ENCODE measurements around the gene ARFGAP3.
A peak's percentile ranks its signal among the peaks of the same experiment; 100 is the strongest.

Gene ARFGAP3

DNA sequence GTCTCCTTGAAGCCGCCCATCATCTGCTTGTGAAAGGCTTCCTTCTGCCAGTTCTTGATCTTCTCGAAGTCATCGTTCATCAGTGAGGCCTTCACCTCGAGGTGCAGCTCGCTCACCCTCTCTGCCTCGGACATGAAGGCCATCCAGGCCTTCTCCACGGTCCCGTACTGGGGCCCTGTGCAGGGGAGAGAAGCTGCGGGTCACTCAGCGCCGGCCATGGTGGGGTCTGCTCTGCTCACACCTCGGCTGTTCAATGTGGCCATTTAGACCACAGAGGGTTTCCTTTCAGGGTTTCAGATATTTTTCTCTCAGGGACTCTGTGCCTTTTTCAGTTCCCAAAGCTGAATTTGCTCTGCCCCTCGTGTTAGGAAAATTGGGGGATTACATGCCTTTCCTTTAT, 33.9 kb upstream of the ARFGAP3 start:
- Mint-ChIP-seq H3K9me3 (no peaks in the 10 kb centered on the region), H3K4me1 (ENCODE audit: low read depth) (peaks cover 32% of the 10 kb centered on the region)

GRCh38 chr22:42889304-42889703, 32.2 kb upstream of the ARFGAP3 start:
- Mint-ChIP-seq H3K36me3 (ENCODE audit: low read depth) (peaks cover 54% of the 10 kb centered on the region), H3K4me1 (ENCODE audit: low read depth) (peaks cover 15% of the 10 kb centered on the region), H3K4me3 (no peak overlapping the region), H3K27me3 (no peaks in the 10 kb centered on the region), H3K9me3 (no peaks in the 10 kb centered on the region), H3K27ac (peak overlapping the region; percentile 73)
- DNase-seq = no peak

More for the DNA sequence above, 33.9 kb upstream of the ARFGAP3 start:
- Mint-ChIP-seq H3K27ac (no peak overlapping the region), H3K36me3 (ENCODE audit: low read depth) (peaks cover 41% of the 10 kb centered on the region), H3K27me3 (no peaks in the 10 kb centered on the region), H3K4me3 (no peak overlapping the region)
- no peak for DNase-seq

DNA sequence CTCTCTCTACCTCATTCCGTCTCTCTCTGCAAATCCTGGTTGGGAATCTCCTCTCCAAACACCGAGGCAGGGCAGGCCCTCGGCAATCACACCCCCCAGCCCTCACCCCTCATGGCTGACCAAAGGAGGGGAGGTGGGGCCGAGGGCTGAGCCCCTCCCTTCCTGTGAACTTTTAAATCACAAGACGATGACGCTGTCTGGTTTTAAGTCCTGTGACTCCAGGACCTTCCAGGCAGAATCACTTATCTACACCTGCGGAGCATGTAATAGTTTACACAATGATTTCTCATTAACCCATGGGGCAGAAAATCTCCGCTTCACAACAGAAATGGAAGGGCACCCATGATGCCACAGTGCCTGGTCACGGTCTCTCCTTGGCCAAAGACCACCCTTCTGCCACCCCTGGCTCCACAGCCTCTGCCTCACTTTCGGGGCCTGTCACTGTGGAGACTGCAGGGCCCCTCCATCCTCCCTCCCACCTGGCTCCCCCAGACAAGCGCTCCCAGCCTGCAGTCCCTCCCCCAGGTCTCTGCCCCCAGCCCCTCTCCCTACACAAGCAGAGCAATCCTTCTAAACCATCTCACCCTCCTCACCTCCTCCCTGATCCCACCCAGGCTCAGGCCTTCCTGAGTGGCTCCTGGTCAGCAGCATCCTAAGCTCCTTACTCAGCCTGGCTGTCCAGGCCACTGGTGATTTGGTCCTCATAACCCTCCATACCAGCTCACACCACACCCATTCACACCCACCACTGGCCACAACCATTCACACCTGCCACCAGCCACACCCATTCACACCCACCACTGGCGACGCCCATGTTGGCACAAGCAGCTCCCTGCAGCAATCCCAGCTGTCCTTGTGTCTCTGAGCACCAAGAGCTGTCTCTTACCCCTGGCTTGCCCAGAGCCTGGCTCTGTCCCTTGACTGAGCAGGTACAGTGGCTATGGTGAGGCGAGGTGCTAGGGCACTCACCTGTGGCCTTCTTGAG, 30.7 kb upstream of the ARFGAP3 start:
- H3K27me3 Mint-ChIP-seq = no peaks in the 10 kb centered on the region
- H3K9me3 Mint-ChIP-seq = no peaks in the 10 kb centered on the region
- H3K27ac Mint-ChIP-seq = peak overlapping the region; percentile 57
- H3K36me3 Mint-ChIP-seq (ENCODE audit: low read depth) = peaks cover 67% of the 10 kb centered on the region
- peaks cover 10% of the 10 kb centered on the region for H3K4me1 Mint-ChIP-seq (ENCODE audit: low read depth)
- no peak for DNase-seq
- H3K4me3 Mint-ChIP-seq = no peak overlapping the region

GRCh38 chr22:42887120-42887519, 30.0 kb upstream of the ARFGAP3 start:
- peaks cover 74% of the 10 kb centered on the region for H3K36me3 Mint-ChIP-seq (ENCODE audit: low read depth)
- no peaks in the 10 kb centered on the region for H3K27me3 Mint-ChIP-seq
- peaks cover 10% of the 10 kb centered on the region for H3K4me1 Mint-ChIP-seq (ENCODE audit: low read depth)
- H3K27ac Mint-ChIP-seq = no peak overlapping the region
- H3K4me3 Mint-ChIP-seq = no peak overlapping the region
- DNase-seq = no peak
- no peaks in the 10 kb centered on the region for H3K9me3 Mint-ChIP-seq

GRCh38 chr22:42885446-42885845, 28.4 kb upstream of the ARFGAP3 start:
- H3K36me3 Mint-ChIP-seq (ENCODE audit: low read depth) = peaks cover 73% of the 10 kb centered on the region
- H3K4me3 Mint-ChIP-seq = no peak overlapping the region
- H3K27ac Mint-ChIP-seq = no peak overlapping the region

DNA sequence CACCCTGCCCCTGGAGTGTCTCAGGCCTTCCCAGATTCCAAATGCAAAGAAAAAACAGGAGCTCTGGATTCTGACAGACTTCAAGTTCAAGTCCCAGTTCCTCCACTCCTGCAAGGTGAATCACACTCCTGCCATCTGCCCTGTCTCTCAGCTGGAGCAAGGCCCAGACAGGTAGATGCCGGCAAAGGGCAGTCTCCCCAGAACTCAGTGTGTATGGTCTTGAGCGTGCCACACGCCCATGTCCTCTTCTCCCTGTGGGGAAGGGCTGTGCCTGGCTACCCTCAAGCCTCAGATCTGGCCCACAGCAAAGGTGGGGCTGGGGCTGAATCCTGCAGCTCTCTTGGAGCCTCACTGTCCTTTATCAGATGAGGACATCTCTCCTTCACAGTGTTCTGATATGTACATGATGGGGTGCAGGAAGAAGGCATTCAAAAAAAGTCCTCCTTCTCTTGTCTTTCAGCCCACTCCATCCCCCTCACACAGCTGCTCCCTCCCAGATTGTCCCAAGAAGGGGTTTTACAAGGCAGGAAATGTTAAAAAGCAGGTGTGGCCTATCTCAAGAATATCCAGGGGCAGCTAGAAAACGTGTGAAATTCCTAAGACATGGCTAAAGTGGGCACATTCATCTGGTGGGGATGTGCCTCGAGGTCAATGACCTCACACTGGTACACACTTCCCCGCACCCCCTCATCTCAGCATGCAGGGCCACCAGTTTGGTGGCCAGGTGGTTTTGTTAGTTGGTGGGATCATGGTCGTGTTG, 27.7 kb upstream of the ARFGAP3 start:
- DNase-seq = no peak
- no peaks in the 10 kb centered on the region for H3K9me3 Mint-ChIP-seq
- H3K4me1 Mint-ChIP-seq (ENCODE audit: low read depth) = peaks cover 10% of the 10 kb centered on the region
- no peaks in the 10 kb centered on the region for H3K27me3 Mint-ChIP-seq
- peaks cover 80% of the 10 kb centered on the region for H3K36me3 Mint-ChIP-seq (ENCODE audit: low read depth)
- no peak overlapping the region for H3K4me3 Mint-ChIP-seq
- H3K27ac Mint-ChIP-seq = peak overlapping the region; percentile 33

More at GRCh38 chr22:42885446-42885845, 28.4 kb upstream of the ARFGAP3 start:
- no peaks in the 10 kb centered on the region for H3K9me3 Mint-ChIP-seq
- no peak for DNase-seq
- no peaks in the 10 kb centered on the region for H3K27me3 Mint-ChIP-seq
- H3K4me1 Mint-ChIP-seq (ENCODE audit: low read depth) = peaks cover 10% of the 10 kb centered on the region

DNA sequence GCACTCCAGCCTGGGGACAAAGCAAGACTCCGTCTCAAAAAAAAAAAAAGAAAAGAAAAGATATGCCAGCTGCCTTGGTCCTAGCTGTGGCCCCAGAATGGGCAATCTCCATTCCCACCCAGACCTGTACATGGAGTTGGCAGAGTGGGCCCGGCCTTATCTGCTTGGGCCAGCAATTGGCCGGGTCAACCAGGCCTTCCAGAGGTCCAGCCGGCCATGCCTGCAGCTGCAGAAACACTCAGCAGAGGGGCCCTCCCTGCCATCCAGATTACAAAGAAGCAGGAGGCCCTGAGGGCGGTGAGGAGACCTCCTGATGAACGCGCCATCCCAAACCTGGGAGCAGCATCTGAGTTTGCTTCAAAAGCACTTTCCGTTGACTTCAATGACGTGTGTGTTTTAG, 26.9 kb upstream of the ARFGAP3 start:
- no peak for DNase-seq
- Mint-ChIP-seq H3K36me3 (ENCODE audit: low read depth) (peaks cover 76% of the 10 kb centered on the region), H3K27me3 (no peaks in the 10 kb centered on the region), H3K27ac (no peak overlapping the region), H3K9me3 (no peaks in the 10 kb centered on the region), H3K4me1 (ENCODE audit: low read depth) (peaks cover 2% of the 10 kb centered on the region), H3K4me3 (no peak overlapping the region)

GRCh38 chr22:42883121-42883520, 26.0 kb upstream of the ARFGAP3 start:
- H3K36me3 Mint-ChIP-seq (ENCODE audit: low read depth) = peaks cover 77% of the 10 kb centered on the region
- DNase-seq = no peak
- H3K9me3 Mint-ChIP-seq = no peaks in the 10 kb centered on the region
- no peak overlapping the region for H3K27ac Mint-ChIP-seq
- no peak overlapping the region for H3K4me3 Mint-ChIP-seq
- H3K4me1 Mint-ChIP-seq (ENCODE audit: low read depth) = no peaks in the 10 kb centered on the region
- H3K27me3 Mint-ChIP-seq = no peaks in the 10 kb centered on the region

DNA sequence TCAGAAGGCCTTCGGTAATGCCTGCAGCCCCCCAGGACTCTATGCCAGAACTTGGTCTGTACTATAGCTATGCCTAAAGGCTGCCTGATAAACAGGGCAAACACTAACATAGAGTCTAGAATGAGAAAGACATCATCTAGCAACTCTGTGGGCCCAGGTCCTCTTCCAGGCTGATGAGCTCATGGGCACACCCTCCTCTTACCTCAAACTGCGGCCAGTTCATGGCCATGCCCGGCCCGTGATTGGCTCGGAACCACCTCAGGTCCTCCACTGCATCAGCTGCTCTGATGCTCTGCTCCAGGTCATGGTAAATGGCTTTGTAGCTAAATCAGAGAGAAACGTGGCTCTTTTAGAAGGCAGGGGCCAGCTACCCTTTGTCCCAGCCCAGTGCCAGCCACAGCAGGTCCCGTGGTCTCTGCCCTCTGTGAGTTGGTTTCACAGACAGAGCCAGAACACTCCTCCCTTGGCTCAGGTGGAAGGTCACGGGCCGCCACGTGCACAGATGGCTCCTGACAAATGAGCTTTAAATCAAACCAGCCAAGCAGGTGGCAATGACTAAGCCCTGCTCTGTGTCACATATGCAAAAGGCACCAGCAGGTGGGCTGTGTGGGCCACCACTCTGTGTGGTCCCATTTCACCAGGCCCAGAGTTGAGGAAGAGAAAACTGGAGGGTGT, 25.0 kb upstream of the ARFGAP3 start:
- Mint-ChIP-seq H3K9me3 (no peaks in the 10 kb centered on the region), H3K36me3 (ENCODE audit: low read depth) (peaks cover 78% of the 10 kb centered on the region), H3K27ac (no peak overlapping the region), H3K4me1 (ENCODE audit: low read depth) (no peaks in the 10 kb centered on the region), H3K4me3 (no peak overlapping the region), H3K27me3 (no peaks in the 10 kb centered on the region)
- no peak for DNase-seq

DNA sequence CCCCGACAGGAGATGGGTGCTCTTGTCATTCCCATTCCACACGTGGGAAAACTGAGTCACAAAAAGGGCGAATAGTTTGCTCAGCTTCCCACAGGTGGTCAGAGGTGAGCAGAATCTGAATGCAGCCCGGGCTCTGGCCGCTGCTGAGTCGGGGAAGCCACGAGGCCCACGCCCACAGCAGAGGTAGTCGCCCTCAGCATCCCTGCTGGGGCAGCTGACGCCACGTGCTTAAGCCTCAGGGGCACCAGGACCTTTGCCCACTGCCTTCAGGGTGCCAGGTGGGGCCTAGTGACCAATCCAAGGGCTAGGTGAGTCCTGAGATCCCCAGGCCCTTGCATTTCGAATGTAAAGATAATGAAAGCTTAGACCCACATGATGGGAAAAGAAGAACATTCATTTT, 24.2 kb upstream of the ARFGAP3 start:
- Mint-ChIP-seq H3K9me3 (no peaks in the 10 kb centered on the region), H3K27me3 (no peaks in the 10 kb centered on the region), H3K4me3 (no peak overlapping the region), H3K27ac (no peak overlapping the region), H3K4me1 (ENCODE audit: low read depth) (no peaks in the 10 kb centered on the region), H3K36me3 (ENCODE audit: low read depth) (peaks cover 82% of the 10 kb centered on the region)
- no peak for DNase-seq

DNA sequence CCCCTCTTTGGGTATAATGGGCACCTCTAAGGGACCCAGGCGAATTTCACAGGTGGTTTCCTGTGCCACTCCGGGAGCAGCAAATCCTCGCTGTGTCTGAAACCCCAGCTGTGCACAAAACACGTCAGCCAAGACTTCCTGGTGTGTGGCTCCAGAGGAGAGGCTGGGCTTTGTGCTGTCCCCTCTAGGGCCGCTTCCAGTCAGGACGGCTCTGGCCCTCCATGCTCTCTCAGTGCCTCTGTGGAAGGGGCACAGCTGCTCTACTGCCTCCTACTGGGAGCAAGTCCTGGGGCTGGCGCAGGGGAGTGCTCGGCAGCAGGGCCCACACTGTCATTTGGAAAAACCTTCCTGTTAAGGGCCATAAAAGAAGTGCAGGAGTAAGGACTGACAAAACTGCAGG, 23.7 kb upstream of the ARFGAP3 start:
- no peaks in the 10 kb centered on the region for H3K4me1 Mint-ChIP-seq (ENCODE audit: low read depth)
- H3K4me3 Mint-ChIP-seq = no peak overlapping the region
- no peaks in the 10 kb centered on the region for H3K27me3 Mint-ChIP-seq
- H3K9me3 Mint-ChIP-seq = no peaks in the 10 kb centered on the region
- DNase-seq = no peak
- H3K36me3 Mint-ChIP-seq (ENCODE audit: low read depth) = peaks cover 85% of the 10 kb centered on the region
- H3K27ac Mint-ChIP-seq = no peak overlapping the region

- DNase-seq = no peak
- no peaks in the 10 kb centered on the region for H3K4me1 Mint-ChIP-seq (ENCODE audit: low read depth)
- H3K4me3 Mint-ChIP-seq = no peak overlapping the region
- H3K27ac Mint-ChIP-seq = no peak overlapping the region
- H3K36me3 Mint-ChIP-seq (ENCODE audit: low read depth) = peaks cover 84% of the 10 kb centered on the region
- H3K27me3 Mint-ChIP-seq = no peaks in the 10 kb centered on the region
- no peaks in the 10 kb centered on the region for H3K9me3 Mint-ChIP-seq
Observed at GRCh38 chr22:42879371-42880021, 22.4 kb upstream of the ARFGAP3 start.

DNA sequence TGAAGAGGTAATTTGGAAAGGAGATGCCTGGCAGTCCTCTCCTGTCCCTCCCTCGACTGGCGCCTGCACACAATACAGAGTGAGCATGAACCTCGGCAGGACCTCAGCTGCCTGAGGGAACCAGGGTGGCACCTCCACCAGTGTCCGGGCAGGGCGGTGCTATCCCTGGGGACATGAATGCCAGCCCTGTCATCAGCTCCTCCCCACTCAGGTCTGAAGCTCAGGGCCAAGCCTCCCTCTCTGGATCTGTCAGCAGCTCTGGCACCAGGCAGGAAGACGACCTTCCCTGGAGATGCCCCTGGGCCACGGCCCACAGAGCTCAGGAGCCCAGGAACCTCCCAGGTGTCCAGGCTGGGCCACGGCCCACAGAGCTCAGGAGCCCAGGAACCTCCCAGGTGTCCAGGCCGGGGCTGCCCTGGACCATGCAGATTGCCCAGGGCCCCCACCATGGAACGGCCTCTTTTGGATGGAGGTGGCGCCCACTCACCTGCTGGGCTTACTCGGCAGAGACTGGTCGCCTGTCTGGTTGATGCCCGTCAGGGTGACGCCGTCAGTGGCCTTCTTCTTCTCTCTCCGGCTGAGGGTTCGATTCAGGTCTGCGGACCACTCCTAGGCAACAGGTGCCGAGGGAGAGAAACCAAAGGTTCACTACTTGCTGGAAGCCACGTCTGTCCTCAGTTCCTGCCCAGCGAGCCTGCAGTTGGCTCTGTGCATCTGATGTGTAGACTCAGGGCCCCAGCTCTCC, 21.7 kb upstream of the ARFGAP3 start:
- no peaks in the 10 kb centered on the region for H3K9me3 Mint-ChIP-seq
- no peaks in the 10 kb centered on the region for H3K4me1 Mint-ChIP-seq (ENCODE audit: low read depth)
- peak overlapping the region; percentile 41 for H3K27ac Mint-ChIP-seq
- H3K27me3 Mint-ChIP-seq = no peaks in the 10 kb centered on the region
- DNase-seq = no peak
- H3K36me3 Mint-ChIP-seq (ENCODE audit: low read depth) = peaks cover 79% of the 10 kb centered on the region
- H3K4me3 Mint-ChIP-seq = no peak overlapping the region
